ENCODE data around the gene ITGA2.

- TF ChIP-seq EZH2phosphoT487 (IDR thresholded peaks at IDR 0.05; ENCODE audit: insufficient read depth, low read depth) (no peak), EZH2 (IDR thresholded peaks at IDR 0.05; ENCODE audit: insufficient read depth, poor library complexity, severe bottlenecking) (no peak)
These were observed 27.9 kb upstream of the ITGA2 start for GRCh38 chr5:52961274-52961681.

Measured in GM23248 (cell line).